PC-9 (cell line): ENCODE measurements around the gene FNDC10.

Source experiments
- CTCF ChIP-seq: fragments of 200-600 bp; sonication (generic); conservative IDR thresholded peaks from 2 replicates; pipeline ENCODE4 v1.6.1; 2017; ENCODE audit warnings: mixed run types, antibody characterized with exemption, mild to moderate bottlenecking, moderate library complexity
- EZH2 ChIP-seq: fragments of 200-600 bp; sonication (generic); IDR thresholded peaks from 2 replicates; pipeline ENCODE4 v1.8.0; 2017; ENCODE audit warnings: antibody characterized with exemption, low read depth

GRCh38 chr1:1600861-1601563 is 1.1 kb upstream of the FNDC10 start:
- TF ChIP-seq EZH2, result no peak
- TF ChIP-seq CTCF, result no peak
